ENCODE data around the gene IDS.
"Not testable (repeated sequence)": the region's sequence is repeated elsewhere in the genome, so short reads cannot be mapped to it uniquely, and the experiment has no call there.

The IDS gene

DNA sequence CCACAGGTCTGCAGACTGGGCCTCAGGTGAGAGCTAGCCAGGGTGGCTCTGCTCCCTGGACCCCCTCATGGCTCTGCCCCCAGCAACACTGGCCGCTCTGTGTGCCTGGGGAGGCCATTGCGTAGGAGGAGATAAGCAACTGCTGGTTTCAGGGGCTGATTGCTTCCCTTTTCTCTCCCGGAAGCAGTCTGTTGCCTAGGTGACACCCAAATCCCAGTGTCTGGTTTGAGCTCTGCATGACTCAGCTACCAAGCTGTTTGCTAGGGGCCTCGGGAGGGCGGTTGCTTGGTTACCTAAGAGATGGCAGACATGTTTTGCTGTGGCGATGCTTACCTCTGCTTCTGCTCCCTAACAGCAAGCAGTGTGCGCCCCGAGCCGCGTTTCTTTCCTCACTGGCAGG, 20.3 kb upstream of the IDS start:
- not testable (repeated sequence) for H3K9me3 ChIP-seq (replicated peaks; ENCODE audit: low read length); H3K36me3 ChIP-seq (ENCODE audit: insufficient read depth, low read length); H3K4me2 ChIP-seq (ENCODE audit: low read length); H3K27me3 ChIP-seq (ENCODE audit: control insufficient read depth, insufficient read depth, low read length); H3K9ac ChIP-seq (ENCODE audit: low read depth, low read length); H3K4me3 ChIP-seq (ENCODE audit: low read length); H3K4me1 ChIP-seq (ENCODE audit: control insufficient read depth, insufficient read depth, low read length)

GRCh38 chrX:149522916-149523315, 17.8 kb upstream of the IDS start:
- no peaks in the 10 kb centered on the region for H3K9me3 ChIP-seq (replicated peaks; ENCODE audit: low read length)
- H3K4me3 ChIP-seq (ENCODE audit: low read length) = no peak overlapping the region
- H3K36me3 ChIP-seq (ENCODE audit: insufficient read depth, low read length) = no peaks in the 10 kb centered on the region
- H3K9ac ChIP-seq (ENCODE audit: low read depth, low read length) = no peak overlapping the region
- H3K27me3 ChIP-seq (ENCODE audit: control insufficient read depth, insufficient read depth, low read length) = no peaks in the 10 kb centered on the region
- H3K4me1 ChIP-seq (ENCODE audit: control insufficient read depth, insufficient read depth, low read length) = no peaks in the 10 kb centered on the region
- H3K4me2 ChIP-seq (ENCODE audit: low read length) = no peak overlapping the region

DNA sequence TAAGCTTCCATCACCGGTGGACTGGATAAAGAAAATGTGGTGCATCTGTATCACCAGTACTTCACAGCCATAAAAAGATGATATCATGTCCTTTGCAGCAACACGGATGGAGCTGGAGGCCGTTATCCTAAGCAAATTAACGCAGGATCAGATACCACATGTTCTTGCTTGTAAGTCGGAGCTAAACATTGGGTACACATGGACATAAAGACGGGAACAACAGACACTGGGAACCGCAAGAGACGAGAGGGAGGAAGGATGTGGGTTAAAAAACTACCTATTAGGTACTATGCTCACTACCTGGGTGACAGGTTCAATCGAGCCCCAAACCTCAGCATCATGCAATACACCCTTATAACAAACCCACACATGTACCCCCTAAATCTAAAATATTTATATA, 16.3 kb upstream of the IDS start:
- no peaks in the 10 kb centered on the region for H3K27me3 ChIP-seq (ENCODE audit: control insufficient read depth, insufficient read depth, low read length)
- H3K4me3 ChIP-seq (ENCODE audit: low read length) = no peak overlapping the region
- H3K36me3 ChIP-seq (ENCODE audit: insufficient read depth, low read length) = no peaks in the 10 kb centered on the region
- H3K9me3 ChIP-seq (replicated peaks; ENCODE audit: low read length) = no peaks in the 10 kb centered on the region
- H3K9ac ChIP-seq (ENCODE audit: low read depth, low read length) = no peak overlapping the region
- no peak overlapping the region for H3K4me2 ChIP-seq (ENCODE audit: low read length)
- no peaks in the 10 kb centered on the region for H3K4me1 ChIP-seq (ENCODE audit: control insufficient read depth, insufficient read depth, low read length)

DNA sequence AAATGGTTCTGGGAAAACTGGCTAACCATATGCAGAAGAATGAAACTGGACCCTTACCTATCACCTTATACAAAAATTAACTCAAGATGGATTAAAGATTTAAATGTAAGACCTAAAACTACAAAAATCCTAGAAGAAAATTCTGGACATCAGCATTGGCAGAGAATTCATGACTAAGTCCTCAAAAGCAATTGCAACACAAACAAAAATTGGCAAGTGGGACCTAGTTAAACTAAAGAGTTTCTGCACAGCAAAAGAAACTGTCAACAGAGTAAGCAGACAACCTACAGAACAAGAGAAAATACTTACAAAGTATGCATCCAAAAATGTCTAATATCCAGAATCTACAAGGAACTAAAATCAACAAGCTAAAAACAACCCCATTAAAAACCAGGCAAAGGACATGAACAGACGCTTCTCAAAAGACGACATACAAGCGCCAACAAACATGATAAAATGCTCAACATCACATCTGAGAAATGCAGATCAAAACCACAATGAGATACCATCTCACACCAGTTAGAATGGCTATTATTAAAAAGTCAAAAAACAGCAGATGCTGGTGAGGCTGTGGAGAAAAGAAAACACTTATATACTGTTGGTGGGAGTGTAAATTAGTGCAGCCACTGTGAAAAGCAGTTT, 15.7 kb upstream of the IDS start:
- not testable (repeated sequence) for H3K9ac ChIP-seq (ENCODE audit: low read depth, low read length); H3K9me3 ChIP-seq (replicated peaks; ENCODE audit: low read length); H3K4me1 ChIP-seq (ENCODE audit: control insufficient read depth, insufficient read depth, low read length); H3K27me3 ChIP-seq (ENCODE audit: control insufficient read depth, insufficient read depth, low read length); H3K4me3 ChIP-seq (ENCODE audit: low read length); H3K4me2 ChIP-seq (ENCODE audit: low read length); H3K36me3 ChIP-seq (ENCODE audit: insufficient read depth, low read length)

- no peaks in the 10 kb centered on the region for H3K4me1 ChIP-seq (ENCODE audit: control insufficient read depth, insufficient read depth, low read length)
- H3K9ac ChIP-seq (ENCODE audit: low read depth, low read length) = no peak overlapping the region
- no peak overlapping the region for H3K4me2 ChIP-seq (ENCODE audit: low read length)
- H3K27me3 ChIP-seq (ENCODE audit: control insufficient read depth, insufficient read depth, low read length) = no peaks in the 10 kb centered on the region
- H3K4me3 ChIP-seq (ENCODE audit: low read length) = no peak overlapping the region
- H3K36me3 ChIP-seq (ENCODE audit: insufficient read depth, low read length) = no peaks in the 10 kb centered on the region
- no peaks in the 10 kb centered on the region for H3K9me3 ChIP-seq (replicated peaks; ENCODE audit: low read length)
Measured at GRCh38 chrX:149518236-149518635, 13.1 kb upstream of the IDS start.

DNA sequence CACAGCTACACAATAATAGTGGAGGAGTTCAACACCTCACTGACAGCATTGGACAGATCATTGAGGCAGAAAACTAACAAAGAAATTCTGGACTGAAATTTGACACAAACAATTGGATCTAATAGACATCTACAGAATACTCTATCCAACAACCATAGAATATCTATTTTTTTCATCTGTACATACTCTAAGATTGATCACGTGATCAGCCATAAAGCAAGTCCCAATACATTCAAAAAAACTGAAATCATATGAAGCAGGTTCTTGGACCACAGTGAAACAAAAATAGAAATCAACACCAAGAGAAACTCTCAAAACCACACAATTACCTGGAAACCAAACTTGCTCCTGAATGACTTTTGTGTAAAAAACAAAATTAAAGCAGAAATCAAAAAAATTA, 12.2 kb upstream of the IDS start:
- no peaks in the 10 kb centered on the region for H3K9me3 ChIP-seq (replicated peaks; ENCODE audit: low read length)
- no peaks in the 10 kb centered on the region for H3K4me1 ChIP-seq (ENCODE audit: control insufficient read depth, insufficient read depth, low read length)
- no peaks in the 10 kb centered on the region for H3K27me3 ChIP-seq (ENCODE audit: control insufficient read depth, insufficient read depth, low read length)
- H3K4me2 ChIP-seq (ENCODE audit: low read length) = no peak overlapping the region
- no peak overlapping the region for H3K4me3 ChIP-seq (ENCODE audit: low read length)
- no peaks in the 10 kb centered on the region for H3K36me3 ChIP-seq (ENCODE audit: insufficient read depth, low read length)
- H3K9ac ChIP-seq (ENCODE audit: low read depth, low read length) = no peak overlapping the region

GRCh38 chrX:149516604-149517003, 11.5 kb upstream of the IDS start:
- Histone ChIP-seq H3K9me3 (replicated peaks; ENCODE audit: low read length) (no peaks in the 10 kb centered on the region), H3K4me3 (ENCODE audit: low read length) (no peak overlapping the region), H3K4me1 (ENCODE audit: control insufficient read depth, insufficient read depth, low read length) (no peaks in the 10 kb centered on the region), H3K9ac (ENCODE audit: low read depth, low read length) (no peak overlapping the region), H3K36me3 (ENCODE audit: insufficient read depth, low read length) (no peaks in the 10 kb centered on the region), H3K27me3 (ENCODE audit: control insufficient read depth, insufficient read depth, low read length) (no peaks in the 10 kb centered on the region), H3K4me2 (ENCODE audit: low read length) (no peak overlapping the region)

- H3K4me2 ChIP-seq (ENCODE audit: low read length) = no peak overlapping the region
- no peaks in the 10 kb centered on the region for H3K27me3 ChIP-seq (ENCODE audit: control insufficient read depth, insufficient read depth, low read length)
- no peaks in the 10 kb centered on the region for H3K9me3 ChIP-seq (replicated peaks; ENCODE audit: low read length)
- no peak overlapping the region for H3K9ac ChIP-seq (ENCODE audit: low read depth, low read length)
- H3K36me3 ChIP-seq (ENCODE audit: insufficient read depth, low read length) = no peaks in the 10 kb centered on the region
- no peak overlapping the region for H3K4me3 ChIP-seq (ENCODE audit: low read length)
- no peaks in the 10 kb centered on the region for H3K4me1 ChIP-seq (ENCODE audit: control insufficient read depth, insufficient read depth, low read length)
Measured at GRCh38 chrX:149515954-149516602, 11.0 kb upstream of the IDS start.

DNA sequence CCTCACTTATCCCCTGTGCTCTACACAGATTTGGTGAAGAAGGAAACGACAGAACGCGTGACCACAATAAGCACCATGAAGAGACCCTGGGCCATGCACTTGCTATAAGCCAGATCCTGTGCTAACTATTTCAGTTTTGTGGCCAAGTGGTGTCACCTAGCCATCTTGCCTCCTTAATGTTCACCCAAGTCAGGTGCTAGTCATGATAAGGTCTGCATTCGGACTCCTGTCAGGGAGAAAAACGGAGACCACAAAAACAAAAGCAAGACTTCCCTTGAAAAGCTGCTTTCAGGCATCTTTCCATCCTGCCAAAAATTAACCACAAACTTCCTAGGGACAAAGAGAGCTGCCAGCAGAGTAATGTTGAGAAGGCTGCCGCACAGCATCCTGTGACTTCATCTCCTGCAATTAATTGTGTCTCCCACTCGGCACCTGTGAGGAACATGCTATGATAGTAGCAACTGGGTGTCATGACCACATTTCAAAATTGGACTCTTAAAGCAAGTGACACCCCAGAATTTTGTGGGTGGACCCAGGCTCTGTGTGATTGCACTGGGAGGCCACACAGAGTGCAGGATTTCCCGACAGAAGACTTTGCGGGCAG, 8.8 kb upstream of the IDS start:
- no peaks in the 10 kb centered on the region for H3K4me1 ChIP-seq (ENCODE audit: control insufficient read depth, insufficient read depth, low read length)
- H3K9ac ChIP-seq (ENCODE audit: low read depth, low read length) = no peak overlapping the region
- H3K27me3 ChIP-seq (ENCODE audit: control insufficient read depth, insufficient read depth, low read length) = peaks cover 3% of the 10 kb centered on the region
- no peak overlapping the region for H3K4me3 ChIP-seq (ENCODE audit: low read length)
- H3K4me2 ChIP-seq (ENCODE audit: low read length) = no peak overlapping the region
- H3K36me3 ChIP-seq (ENCODE audit: insufficient read depth, low read length) = no peaks in the 10 kb centered on the region
- no peaks in the 10 kb centered on the region for H3K9me3 ChIP-seq (replicated peaks; ENCODE audit: low read length)

DNA sequence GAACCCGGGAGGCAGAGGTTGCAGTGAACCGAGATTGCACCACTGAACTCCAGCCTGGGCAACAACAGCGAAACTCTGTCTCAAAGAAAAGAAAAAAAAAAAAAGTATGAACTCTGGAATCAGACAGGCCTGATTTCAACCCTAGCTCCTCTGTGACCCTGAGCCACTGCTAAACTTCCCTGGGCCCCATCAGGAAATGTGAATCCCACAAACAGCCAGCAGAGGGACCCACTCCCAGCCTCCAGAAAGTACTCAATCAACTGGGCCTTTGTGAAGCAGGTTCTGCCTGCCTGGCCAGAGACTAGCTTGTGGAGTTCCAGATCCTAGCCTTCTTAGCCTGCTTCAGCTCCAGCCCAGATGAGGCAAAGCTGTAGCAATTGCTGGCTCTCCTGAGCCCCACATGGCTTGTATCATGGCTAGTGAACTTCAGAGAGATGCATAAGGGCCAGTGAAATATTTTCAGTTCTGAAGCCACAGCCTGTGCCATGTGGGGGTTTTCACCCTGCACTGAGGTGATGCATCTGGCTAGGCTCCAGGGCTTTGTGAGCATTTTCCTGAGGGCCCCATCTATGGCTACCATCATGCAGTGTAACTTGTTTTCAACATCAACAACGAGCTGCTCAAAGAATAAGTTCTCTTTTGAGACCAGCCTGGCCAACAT, 7.2 kb upstream of the IDS start:
- peaks cover 3% of the 10 kb centered on the region for H3K27me3 ChIP-seq (ENCODE audit: control insufficient read depth, insufficient read depth, low read length)
- no peak overlapping the region for H3K4me2 ChIP-seq (ENCODE audit: low read length)
- H3K36me3 ChIP-seq (ENCODE audit: insufficient read depth, low read length) = no peaks in the 10 kb centered on the region
- H3K4me3 ChIP-seq (ENCODE audit: low read length) = no peak overlapping the region
- H3K4me1 ChIP-seq (ENCODE audit: control insufficient read depth, insufficient read depth, low read length) = no peaks in the 10 kb centered on the region
- H3K9me3 ChIP-seq (replicated peaks; ENCODE audit: low read length) = no peaks in the 10 kb centered on the region
- H3K9ac ChIP-seq (ENCODE audit: low read depth, low read length) = no peak overlapping the region

DNA sequence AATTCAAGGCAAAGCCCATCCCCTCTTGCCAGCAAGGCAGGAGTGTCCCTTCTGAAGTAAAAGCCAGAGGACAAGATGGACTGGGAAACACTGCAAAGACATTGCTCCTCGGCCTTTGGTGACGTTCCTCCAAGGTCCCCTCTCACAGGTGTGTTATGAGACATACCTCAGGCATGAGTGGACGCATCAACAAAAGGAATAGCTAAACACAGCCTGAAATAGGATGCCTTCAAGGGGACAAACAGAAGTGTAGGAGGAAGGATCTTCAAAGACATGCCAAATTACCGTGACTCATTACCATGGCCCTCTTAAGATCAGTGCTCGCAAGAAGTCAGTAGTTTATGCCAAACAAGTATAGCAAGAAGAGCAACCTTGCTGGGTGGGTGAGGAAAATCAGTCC, 6.0 kb upstream of the IDS start:
- Histone ChIP-seq H3K9ac (ENCODE audit: low read depth, low read length) (no peak overlapping the region), H3K4me1 (ENCODE audit: control insufficient read depth, insufficient read depth, low read length) (no peaks in the 10 kb centered on the region), H3K9me3 (replicated peaks; ENCODE audit: low read length) (no peaks in the 10 kb centered on the region), H3K27me3 (ENCODE audit: control insufficient read depth, insufficient read depth, low read length) (peaks cover 3% of the 10 kb centered on the region), H3K4me2 (ENCODE audit: low read length) (no peak overlapping the region), H3K4me3 (ENCODE audit: low read length) (no peak overlapping the region), H3K36me3 (ENCODE audit: insufficient read depth, low read length) (no peaks in the 10 kb centered on the region)
